Activated CD4-positive, alpha-beta T cell treated with anti-CD3 and anti-CD28 coated beads for 24 hours (primary cell): ENCODE results near the gene GPD2.
A peak's percentile ranks its signal among the peaks of the same experiment; 100 is the strongest.

ENCODE experiments used
- DNase-seq, 2 donors: peaks; one replicate each; pipeline ENCODE4 v3.0.0-alpha.2; 2020; ENCODE audit warnings: low read depth in 2 of 2

GPD2 gene

DNA sequence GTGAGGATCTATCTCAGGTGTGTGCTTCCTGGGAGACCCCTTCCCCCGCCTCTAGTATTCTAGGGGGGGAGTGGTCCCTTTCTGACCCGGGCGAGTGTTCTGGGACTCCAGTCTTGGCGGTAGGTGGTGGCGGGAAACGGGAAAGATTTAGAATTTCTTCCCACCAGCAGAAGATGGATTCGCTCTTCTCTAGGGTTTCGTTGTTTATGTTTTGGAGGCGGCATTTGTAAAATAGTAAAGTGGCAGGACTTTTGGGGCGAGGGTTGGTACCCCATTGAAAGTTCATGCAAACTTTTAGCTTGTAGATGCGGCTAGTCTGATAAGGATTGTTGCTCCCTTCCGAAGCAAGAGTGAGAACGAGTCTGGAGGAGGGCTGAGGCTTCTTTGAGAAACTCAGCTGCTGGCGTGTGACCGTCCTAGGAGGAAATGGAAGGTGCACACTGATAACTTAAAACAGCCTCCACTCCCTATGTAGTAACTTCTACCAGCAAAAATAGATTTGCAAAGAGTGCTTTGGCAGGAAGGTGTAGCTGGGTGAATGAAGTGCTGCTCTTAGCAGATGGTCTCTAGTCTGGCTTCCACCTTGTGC, 412 bp downstream of the GPD2 start:
- DNase-seq, result peak in 1 of 2 donors; percentile 4

- no peak for DNase-seq
Measured at GRCh38 chr2:156437272-156437930, 1.2 kb downstream of the GPD2 start.

DNA sequence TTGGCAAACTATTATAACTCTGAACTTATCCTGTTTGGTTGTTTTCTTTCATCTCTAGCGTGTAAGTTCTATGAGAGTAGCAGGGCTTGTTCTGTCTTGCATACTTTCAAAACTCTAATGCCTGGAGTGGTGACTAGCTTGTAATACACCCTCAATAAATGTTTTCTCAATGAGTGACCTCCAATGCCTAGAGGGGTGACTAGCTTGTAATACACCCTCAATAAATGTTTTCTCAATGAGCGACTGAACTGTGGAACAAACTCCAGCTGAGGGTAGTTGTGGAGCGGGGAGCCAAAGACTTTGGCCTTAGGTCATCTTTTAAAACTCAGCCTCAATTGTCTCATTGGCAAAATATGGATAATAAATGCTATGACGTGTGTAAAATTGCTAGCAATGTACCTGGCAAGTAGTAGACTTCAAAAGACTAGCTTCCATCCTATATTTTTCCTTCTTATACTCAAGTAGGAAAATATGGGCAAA, 1.8 kb downstream of the GPD2 start:
- no peak for DNase-seq

DNA sequence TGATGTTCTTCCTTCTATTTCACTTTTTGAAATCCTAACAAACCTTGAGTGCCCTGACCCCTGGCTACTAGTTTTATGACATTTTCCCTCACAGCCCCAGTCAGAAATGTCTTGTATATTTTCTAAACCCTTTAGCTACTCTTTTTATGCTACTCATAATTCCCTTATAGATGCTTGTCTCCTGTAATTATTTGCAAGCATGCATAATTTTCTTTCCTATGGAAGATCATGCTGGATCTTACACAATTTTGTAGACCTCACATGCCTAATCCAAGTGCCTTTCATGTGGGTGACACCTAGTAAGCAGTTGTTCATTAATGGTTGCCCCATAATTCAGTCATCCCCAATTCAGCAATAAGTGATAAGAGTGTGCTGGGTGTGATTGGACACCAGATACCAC, 6.9 kb downstream of the GPD2 start:
- no peak for DNase-seq

DNA sequence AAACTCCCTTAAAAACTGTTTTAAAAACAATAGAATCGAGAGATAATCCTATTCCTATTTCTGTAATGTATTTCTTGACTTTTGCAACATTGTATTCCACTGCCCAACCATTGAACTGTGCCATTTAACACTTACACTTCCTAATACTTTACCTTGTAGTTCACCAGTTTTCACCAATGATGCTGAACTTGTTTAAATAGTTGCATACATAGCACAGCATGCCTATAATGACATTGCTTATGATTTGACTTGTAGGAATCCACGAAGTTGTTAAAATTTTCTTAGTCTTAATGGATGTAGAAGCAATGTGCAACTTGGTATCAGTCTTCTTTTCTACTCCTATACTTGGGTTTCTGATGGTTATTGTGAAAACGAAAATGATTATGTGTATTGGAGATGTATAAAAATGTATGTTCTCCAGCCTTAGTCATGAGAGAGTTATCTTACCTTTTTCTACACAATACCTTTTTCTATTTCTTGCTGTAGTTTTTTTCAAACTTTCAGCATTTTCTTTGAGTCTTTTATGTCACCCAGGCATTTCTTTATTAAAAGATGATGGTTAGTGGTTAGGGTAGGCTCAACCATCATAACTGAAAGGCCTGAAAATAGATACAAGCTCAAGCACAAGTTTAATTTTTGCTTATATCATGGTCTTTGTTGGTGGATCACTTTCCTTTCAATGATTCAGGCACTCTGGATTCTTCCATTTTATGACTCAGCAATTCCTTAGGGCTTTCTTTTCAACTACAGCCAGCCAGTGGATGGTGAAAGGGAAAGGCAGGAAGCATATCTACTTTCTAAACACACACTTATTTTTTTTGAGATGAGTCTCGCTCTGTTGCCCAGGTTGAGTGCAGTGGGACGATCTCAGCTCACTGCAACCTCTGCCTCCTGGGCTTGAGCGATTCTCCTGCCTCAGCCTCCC, 9.4 kb downstream of the GPD2 start:
- DNase-seq, result no peak

- no peak for DNase-seq
Measured at GRCh38 chr2:156447761-156448160, 11.6 kb downstream of the GPD2 start.

GRCh38 chr2:156448766-156449165, 12.6 kb downstream of the GPD2 start:
- no peak for DNase-seq

GRCh38 chr2:156452971-156453370, 16.8 kb downstream of the GPD2 start:
- DNase-seq, result no peak

DNA sequence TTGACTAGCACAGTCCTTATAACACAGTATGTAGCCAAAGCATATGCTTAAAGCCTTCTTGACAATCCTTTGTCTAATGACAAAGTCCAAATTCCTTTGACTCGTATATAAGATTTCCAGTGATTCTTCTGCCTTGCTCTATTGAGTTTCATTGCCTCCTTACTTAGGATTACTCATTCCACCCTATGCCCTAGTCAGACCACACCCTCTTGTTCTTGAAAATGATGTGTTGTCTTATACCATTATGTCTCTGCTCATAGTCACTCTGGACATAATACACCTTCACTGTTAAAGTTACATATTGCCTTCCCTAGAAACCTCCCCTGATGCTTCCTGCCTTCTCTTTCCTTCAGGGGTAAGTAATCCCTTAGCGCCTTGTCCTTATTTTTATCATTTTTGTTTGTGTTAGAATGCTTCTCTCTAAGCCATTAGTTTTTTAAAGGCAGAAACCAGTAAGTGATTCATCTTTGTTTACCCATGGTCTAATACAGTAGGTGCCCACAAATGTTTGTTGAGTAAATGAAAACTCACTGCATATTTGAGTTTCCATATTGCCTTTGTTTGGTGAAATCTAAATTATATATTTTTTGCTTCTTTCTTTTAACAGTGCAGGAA, 19.3 kb downstream of the GPD2 start:
- no peak for DNase-seq

- DNase-seq, result no peak
Measured at GRCh38 chr2:156456616-156457015, 20.4 kb downstream of the GPD2 start.

DNA sequence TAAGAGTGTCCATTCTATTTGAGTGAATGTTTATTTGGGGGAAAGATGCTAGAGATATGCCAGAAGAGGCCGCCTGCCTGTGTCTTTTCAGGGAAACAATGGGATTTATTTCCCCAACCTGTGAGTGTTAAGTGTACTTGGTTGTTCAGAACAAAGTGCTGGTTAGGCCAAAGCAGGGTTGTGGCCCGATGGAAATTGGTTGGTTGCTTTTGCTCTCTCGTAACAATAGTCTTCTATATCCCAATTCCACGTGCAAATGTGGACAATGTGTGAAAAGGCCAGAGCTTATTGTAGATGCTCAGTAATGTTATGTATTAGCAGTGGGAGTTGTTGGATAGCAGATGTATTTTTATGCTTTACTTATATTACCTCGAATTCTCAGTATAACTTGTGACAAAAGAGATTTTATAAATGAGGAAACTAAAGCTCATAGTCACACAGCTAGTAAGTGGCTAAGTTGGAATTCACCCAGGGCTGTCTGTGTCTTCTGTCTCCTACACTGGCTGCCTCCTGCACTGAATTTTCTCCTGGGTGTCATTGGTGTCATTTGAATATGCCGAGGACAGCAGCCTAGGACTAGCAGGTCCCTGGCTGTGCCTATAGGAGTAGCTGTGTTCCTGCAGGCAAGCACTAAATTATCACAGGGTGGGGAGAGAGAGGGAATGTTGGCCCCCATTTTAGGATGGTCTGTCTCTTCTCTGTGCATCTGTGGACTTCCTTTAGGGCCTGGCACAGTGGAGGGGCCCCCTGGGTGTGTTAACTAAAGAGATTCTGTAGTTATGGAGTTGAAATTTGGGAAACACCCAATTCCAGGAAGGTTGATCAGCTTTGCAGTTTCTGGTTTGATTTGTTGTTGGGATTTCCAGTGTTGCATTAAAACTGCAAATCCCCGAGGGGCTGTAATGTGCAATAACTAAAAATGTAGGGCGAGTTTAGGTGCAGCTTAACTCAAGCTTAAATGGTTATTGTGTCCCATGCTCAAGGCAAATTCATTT, 21.6 kb downstream of the GPD2 start:
- no peak for DNase-seq

DNA sequence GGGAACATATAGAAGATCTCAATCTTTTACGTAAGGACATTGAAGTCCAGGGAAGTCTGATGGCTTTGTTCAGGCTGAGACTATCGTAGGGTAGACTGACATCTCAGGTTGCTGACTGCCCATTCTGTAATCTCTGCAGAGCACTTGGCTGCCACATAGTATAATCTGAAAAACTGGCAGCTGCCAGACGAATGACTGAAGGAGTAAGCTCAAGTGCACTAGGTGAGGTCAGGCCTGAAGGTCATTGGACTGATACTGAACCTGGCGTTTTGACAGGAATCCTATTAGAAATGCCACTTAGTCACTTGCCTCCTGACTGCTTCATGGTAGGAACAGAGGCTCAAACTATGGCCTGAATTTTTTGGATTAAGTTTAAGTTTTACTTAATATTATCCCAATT, 23.5 kb downstream of the GPD2 start:
- no peak for DNase-seq

GRCh38 chr2:156464106-156464505, 27.9 kb downstream of the GPD2 start:
- no peak for DNase-seq

DNA sequence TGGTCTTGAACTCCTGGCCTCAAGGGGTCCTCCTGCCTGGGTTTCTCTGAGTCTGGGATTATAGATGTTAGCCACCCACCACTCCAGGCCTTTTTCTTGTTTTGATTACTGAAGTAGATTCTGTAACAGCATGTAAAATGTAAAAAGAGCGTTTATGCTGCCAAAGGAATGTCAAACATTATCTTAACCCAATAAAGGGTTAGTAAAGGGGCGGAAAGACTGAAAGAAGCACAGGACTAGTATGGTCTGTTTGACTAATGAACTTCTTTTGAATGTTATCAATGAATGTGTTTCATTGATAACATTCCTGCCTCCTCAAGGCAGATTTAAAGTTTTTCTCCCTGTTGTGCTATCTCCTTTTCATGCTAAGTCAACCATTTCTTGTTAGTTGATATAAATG, 29.4 kb downstream of the GPD2 start:
- DNase-seq, result no peak

GRCh38 chr2:156466739-156467405, 30.7 kb downstream of the GPD2 start:
- no peak for DNase-seq

- no peak for DNase-seq
Measured at GRCh38 chr2:156470975-156471583, 34.9 kb downstream of the GPD2 start.

GRCh38 chr2:156471762-156472161, 35.6 kb downstream of the GPD2 start:
- no peak for DNase-seq

GRCh38 chr2:156472686-156473085, 36.5 kb downstream of the GPD2 start:
- DNase-seq, result no peak

GRCh38 chr2:156473445-156473844, 37.3 kb downstream of the GPD2 start:
- no peak for DNase-seq

GRCh38 chr2:156474401-156474800, 38.2 kb downstream of the GPD2 start:
- no peak for DNase-seq
